ES-I3 (cell line): ENCODE data around the gene PEX5L.

ENCODE experiments used
- H3K36me3 ChIP-seq: 2 replicates; pipeline ENCODE4 v1.6.1; 2013; ENCODE audit warnings: mild to moderate bottlenecking, low read length, control low read depth, moderate library complexity; ENCODE audit not compliant: insufficient read depth
- H3K4me1 ChIP-seq: 2 replicates; pipeline ENCODE4 v1.6.1; 2013; ENCODE audit warnings: mild to moderate bottlenecking, control low read depth, low read length; ENCODE audit not compliant: insufficient read depth
- H3K9ac ChIP-seq: 2 replicates; pipeline ENCODE4 v1.6.1; 2013; ENCODE audit warnings: low read depth, mild to moderate bottlenecking, low read length, moderate library complexity
- H3K9me3 ChIP-seq: 2 replicates; pipeline ENCODE4 v1.6.1; 2013; ENCODE audit warnings: mild to moderate bottlenecking, low read length, moderate library complexity; ENCODE audit not compliant: control insufficient read depth, insufficient read depth

The PEX5L gene

GRCh38 chr3:179981646-179982045 lies 55.1 kb downstream of the PEX5L start:
- H3K4me1 ChIP-seq = no peaks in the 10 kb centered on the region
- no peaks in the 10 kb centered on the region for H3K9me3 ChIP-seq
- no peaks in the 10 kb centered on the region for H3K36me3 ChIP-seq
- no peak overlapping the region for H3K9ac ChIP-seq

- Histone ChIP-seq H3K36me3 (no peaks in the 10 kb centered on the region), H3K9me3 (no peaks in the 10 kb centered on the region), H3K9ac (no peak overlapping the region), H3K4me1 (peaks cover 7% of the 10 kb centered on the region; the same call in 1 of the 2 replicates)
Observed at GRCh38 chr3:179977356-179977755, 59.4 kb downstream of the PEX5L start.

GRCh38 chr3:179973931-179974361 lies 62.8 kb downstream of the PEX5L start:
- Histone ChIP-seq H3K4me1 (peaks cover 7% of the 10 kb centered on the region; the same call in 1 of the 2 replicates), H3K9me3 (no peaks in the 10 kb centered on the region), H3K36me3 (no peaks in the 10 kb centered on the region), H3K9ac (no peak overlapping the region)

GRCh38 chr3:179972881-179973423 lies 63.8 kb downstream of the PEX5L start:
- no peak overlapping the region for H3K9ac ChIP-seq
- H3K4me1 ChIP-seq = peaks cover 7% of the 10 kb centered on the region; the same call in 1 of the 2 replicates
- no peaks in the 10 kb centered on the region for H3K36me3 ChIP-seq
- H3K9me3 ChIP-seq = no peaks in the 10 kb centered on the region

- peaks cover 7% of the 10 kb centered on the region; the same call in 1 of the 2 replicates for H3K4me1 ChIP-seq
- no peak overlapping the region for H3K9ac ChIP-seq
- no peaks in the 10 kb centered on the region for H3K9me3 ChIP-seq
- H3K36me3 ChIP-seq = no peaks in the 10 kb centered on the region
Observed at GRCh38 chr3:179971280-179971679, 65.5 kb downstream of the PEX5L start.

GRCh38 chr3:179970746-179971145 lies 66.0 kb downstream of the PEX5L start:
- no peaks in the 10 kb centered on the region for H3K36me3 ChIP-seq
- no peaks in the 10 kb centered on the region for H3K9me3 ChIP-seq
- peaks cover 7% of the 10 kb centered on the region; the same call in 1 of the 2 replicates for H3K4me1 ChIP-seq
- H3K9ac ChIP-seq = no peak overlapping the region

- Histone ChIP-seq H3K9ac (no peak overlapping the region), H3K4me1 (peaks cover 7% of the 10 kb centered on the region; the same call in 1 of the 2 replicates), H3K9me3 (no peaks in the 10 kb centered on the region)
Observed at GRCh38 chr3:179969525-179969924, 67.2 kb downstream of the PEX5L start.

GRCh38 chr3:179967622-179968021 lies 69.1 kb downstream of the PEX5L start:
- no peaks in the 10 kb centered on the region for H3K9me3 ChIP-seq
- no peaks in the 10 kb centered on the region for H3K36me3 ChIP-seq
- H3K9ac ChIP-seq = no peak overlapping the region
- H3K4me1 ChIP-seq = no peaks in the 10 kb centered on the region

More at GRCh38 chr3:179969525-179969924, 67.2 kb downstream of the PEX5L start:
- H3K36me3 ChIP-seq = no peaks in the 10 kb centered on the region

GRCh38 chr3:179964890-179965289 lies 71.8 kb downstream of the PEX5L start:
- H3K9ac ChIP-seq = no peak overlapping the region
- no peaks in the 10 kb centered on the region for H3K4me1 ChIP-seq
- H3K9me3 ChIP-seq = no peaks in the 10 kb centered on the region
- H3K36me3 ChIP-seq = no peaks in the 10 kb centered on the region

- no peak overlapping the region for H3K9ac ChIP-seq
- no peaks in the 10 kb centered on the region for H3K36me3 ChIP-seq
- no peaks in the 10 kb centered on the region for H3K4me1 ChIP-seq
- H3K9me3 ChIP-seq = no peaks in the 10 kb centered on the region
Observed at GRCh38 chr3:179962629-179963387, 73.9 kb downstream of the PEX5L start.

- H3K36me3 ChIP-seq = no peaks in the 10 kb centered on the region
- H3K9ac ChIP-seq = no peak overlapping the region
- no peaks in the 10 kb centered on the region for H3K9me3 ChIP-seq
- H3K4me1 ChIP-seq = no peaks in the 10 kb centered on the region
Observed at GRCh38 chr3:179961703-179962078, 75.0 kb downstream of the PEX5L start.

- Histone ChIP-seq H3K4me1 (no peaks in the 10 kb centered on the region), H3K9me3 (no peaks in the 10 kb centered on the region), H3K9ac (no peak overlapping the region), H3K36me3 (no peaks in the 10 kb centered on the region)
Observed at GRCh38 chr3:179961071-179961702, 75.5 kb downstream of the PEX5L start.

GRCh38 chr3:179958759-179959158 lies 78.0 kb downstream of the PEX5L start:
- Histone ChIP-seq H3K9me3 (no peaks in the 10 kb centered on the region), H3K4me1 (no peaks in the 10 kb centered on the region), H3K36me3 (no peaks in the 10 kb centered on the region), H3K9ac (peak overlapping the region; percentile 17; the same call in 1 of the 2 replicates)

- Histone ChIP-seq H3K9ac (no peak overlapping the region), H3K36me3 (no peaks in the 10 kb centered on the region), H3K4me1 (no peaks in the 10 kb centered on the region), H3K9me3 (no peaks in the 10 kb centered on the region)
Observed at GRCh38 chr3:179958143-179958542, 78.6 kb downstream of the PEX5L start.
